Astrocyte (in vitro differentiated cells and primary cell): ENCODE data around the gene ASAP2. TPM values are rescaled to one million over a fixed set of nuclear protein-coding genes. Genes with fewer than 3 reads are reported as not detected.
A peak's percentile ranks its signal among the peaks of the same experiment; 100 is the strongest.

Experiments
- DNase-seq: peaks from one replicate; pipeline ENCODE4 v3.0.0-alpha.2; 2010; ENCODE audit warnings: low read depth
- FAIRE-seq: peaks from 2 replicates; lab custom pipeline; 2011; peaks lifted over from hg19 to GRCh38; lab: Jason Lieb, UNC
- H2AFZ ChIP-seq: 2 replicates; pipeline ENCODE4 v1.6.0; 2012; ENCODE audit warnings: low read depth, low read length, inconsistent platforms
- H3K27ac ChIP-seq: 2 replicates; pipeline ENCODE4 v1.5.1; 2011; ENCODE audit warnings: low read depth, low read length, inconsistent platforms
- H3K27me3 ChIP-seq: 2 replicates; pipeline ENCODE4 v1.6.0; 2011; ENCODE audit warnings: low read length, inconsistent platforms; ENCODE audit not compliant: insufficient read depth
- H3K36me3 ChIP-seq: 2 replicates; pipeline ENCODE4 v1.5.1; 2011; ENCODE audit warnings: low read length, inconsistent platforms; ENCODE audit not compliant: insufficient read depth
- H3K4me1 ChIP-seq: 2 replicates; pipeline ENCODE4 v1.5.1; 2011; ENCODE audit warnings: low read length, inconsistent platforms; ENCODE audit not compliant: insufficient read depth
- H3K4me2 ChIP-seq: 2 replicates; pipeline ENCODE4 v1.6.0; 2012; ENCODE audit warnings: low read length, inconsistent platforms
- H3K4me3 ChIP-seq: 2 replicates; pipeline ENCODE4 v1.5.1; 2011; ENCODE audit warnings: low read depth, mild to moderate bottlenecking, low read length, inconsistent platforms; ENCODE audit not compliant: insufficient read depth
- H3K79me2 ChIP-seq: 2 replicates; pipeline ENCODE4 v1.6.0; 2012; ENCODE audit warnings: mild to moderate bottlenecking, low read length, inconsistent platforms; ENCODE audit not compliant: insufficient read depth
- H3K9ac ChIP-seq: 2 replicates; pipeline ENCODE4 v1.6.0; 2012; ENCODE audit warnings: mild to moderate bottlenecking, low read length, inconsistent platforms
- H3K9me3 ChIP-seq: 2 replicates; pipeline ENCODE4 v1.5.1; 2012; ENCODE audit warnings: low read depth, mild to moderate bottlenecking, low read length, inconsistent platforms; ENCODE audit not compliant: insufficient read depth
- H4K20me1 ChIP-seq: 2 replicates; pipeline ENCODE4 v1.6.0; 2012; ENCODE audit warnings: low read length, inconsistent platforms; ENCODE audit not compliant: insufficient read depth
- H3K27ac Mint-ChIP-seq: one replicate; pipeline ENCODE4 v1.8.0; 2021; ENCODE audit warnings: mild to moderate bottlenecking, mixed read lengths; ENCODE audit not compliant: unreplicated experiment
- H3K27me3 Mint-ChIP-seq: one replicate; pipeline ENCODE4 v1.8.0; 2021; ENCODE audit warnings: low read depth, mixed read lengths; ENCODE audit not compliant: unreplicated experiment
- H3K36me3 Mint-ChIP-seq: one replicate; pipeline ENCODE4 v1.8.0; 2021; ENCODE audit warnings: low read depth, mixed read lengths; ENCODE audit not compliant: unreplicated experiment
- H3K4me1 Mint-ChIP-seq: one replicate; pipeline ENCODE4 v1.8.0; 2021; ENCODE audit warnings: low read depth, mixed read lengths; ENCODE audit not compliant: unreplicated experiment
- H3K4me3 Mint-ChIP-seq: one replicate; pipeline ENCODE4 v1.8.0; 2021; ENCODE audit warnings: mild to moderate bottlenecking, moderate library complexity, mixed read lengths; ENCODE audit not compliant: unreplicated experiment
- H3K9me3 Mint-ChIP-seq: one replicate; pipeline ENCODE4 v1.8.0; 2021; ENCODE audit warnings: mild to moderate bottlenecking, mixed read lengths; ENCODE audit not compliant: unreplicated experiment
- EZH2 ChIP-seq: IDR thresholded peaks from 2 replicates; pipeline ENCODE4 v1.6.1; 2012; ENCODE audit warnings: mild to moderate bottlenecking, low read length, inconsistent platforms; ENCODE audit not compliant: insufficient read depth
- total RNA-seq: library from RNA; stranded (reverse); gene quantifications from 2 replicates; pipeline ENCODE4 v1.2.1, GENCODE V29; 2021
- TF ChIP-seq, protein P1 (sequence below): IDR thresholded peaks from 2 replicates; pipeline ENCODE4 v1.5.1; 2011; ENCODE audit warnings: low read depth, mild to moderate bottlenecking, inconsistent platforms, low read length, moderate library complexity; ENCODE audit not compliant: insufficient read depth

The ASAP2 gene
- total RNA-seq, 1 donor from 2014 or later: 62.6 TPM

GRCh38 chr2:9331704-9332103 is 125.1 kb downstream of the ASAP2 start:
- Mint-ChIP-seq H3K27me3 (no peaks in the 10 kb centered on the region), H3K4me1 (peaks cover 69% of the 10 kb centered on the region), H3K27ac (peak overlapping the region; percentile 87), H3K9me3 (no peaks in the 10 kb centered on the region), H3K36me3 (peaks cover 12% of the 10 kb centered on the region), H3K4me3 (no peak overlapping the region)
- H4K20me1 ChIP-seq: no peaks in the 10 kb centered on the region
- peak overlapping the region; percentile 44 for H3K9ac ChIP-seq
- no peak for TF ChIP-seq EZH2
- TF ChIP-seq, protein P1, sequence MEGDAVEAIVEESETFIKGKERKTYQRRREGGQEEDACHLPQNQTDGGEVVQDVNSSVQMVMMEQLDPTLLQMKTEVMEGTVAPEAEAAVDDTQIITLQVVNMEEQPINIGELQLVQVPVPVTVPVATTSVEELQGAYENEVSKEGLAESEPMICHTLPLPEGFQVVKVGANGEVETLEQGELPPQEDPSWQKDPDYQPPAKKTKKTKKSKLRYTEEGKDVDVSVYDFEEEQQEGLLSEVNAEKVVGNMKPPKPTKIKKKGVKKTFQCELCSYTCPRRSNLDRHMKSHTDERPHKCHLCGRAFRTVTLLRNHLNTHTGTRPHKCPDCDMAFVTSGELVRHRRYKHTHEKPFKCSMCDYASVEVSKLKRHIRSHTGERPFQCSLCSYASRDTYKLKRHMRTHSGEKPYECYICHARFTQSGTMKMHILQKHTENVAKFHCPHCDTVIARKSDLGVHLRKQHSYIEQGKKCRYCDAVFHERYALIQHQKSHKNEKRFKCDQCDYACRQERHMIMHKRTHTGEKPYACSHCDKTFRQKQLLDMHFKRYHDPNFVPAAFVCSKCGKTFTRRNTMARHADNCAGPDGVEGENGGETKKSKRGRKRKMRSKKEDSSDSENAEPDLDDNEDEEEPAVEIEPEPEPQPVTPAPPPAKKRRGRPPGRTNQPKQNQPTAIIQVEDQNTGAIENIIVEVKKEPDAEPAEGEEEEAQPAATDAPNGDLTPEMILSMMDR: no peak
- no peaks in the 10 kb centered on the region for H3K79me2 ChIP-seq
- no peak for FAIRE-seq
- peak overlapping the region; percentile 17 for H3K4me2 ChIP-seq
- no peaks in the 10 kb centered on the region for H3K9me3 ChIP-seq
- H3K4me1 ChIP-seq: peaks cover 25% of the 10 kb centered on the region
- no peaks in the 10 kb centered on the region for H3K27me3 ChIP-seq
- no peak overlapping the region for H2AFZ ChIP-seq
- H3K4me3 ChIP-seq: no peak overlapping the region
- peak; percentile 96 for DNase-seq
- peaks cover 23% of the 10 kb centered on the region for H3K36me3 ChIP-seq
- H3K27ac ChIP-seq: peak overlapping the region; percentile 39

DNA sequence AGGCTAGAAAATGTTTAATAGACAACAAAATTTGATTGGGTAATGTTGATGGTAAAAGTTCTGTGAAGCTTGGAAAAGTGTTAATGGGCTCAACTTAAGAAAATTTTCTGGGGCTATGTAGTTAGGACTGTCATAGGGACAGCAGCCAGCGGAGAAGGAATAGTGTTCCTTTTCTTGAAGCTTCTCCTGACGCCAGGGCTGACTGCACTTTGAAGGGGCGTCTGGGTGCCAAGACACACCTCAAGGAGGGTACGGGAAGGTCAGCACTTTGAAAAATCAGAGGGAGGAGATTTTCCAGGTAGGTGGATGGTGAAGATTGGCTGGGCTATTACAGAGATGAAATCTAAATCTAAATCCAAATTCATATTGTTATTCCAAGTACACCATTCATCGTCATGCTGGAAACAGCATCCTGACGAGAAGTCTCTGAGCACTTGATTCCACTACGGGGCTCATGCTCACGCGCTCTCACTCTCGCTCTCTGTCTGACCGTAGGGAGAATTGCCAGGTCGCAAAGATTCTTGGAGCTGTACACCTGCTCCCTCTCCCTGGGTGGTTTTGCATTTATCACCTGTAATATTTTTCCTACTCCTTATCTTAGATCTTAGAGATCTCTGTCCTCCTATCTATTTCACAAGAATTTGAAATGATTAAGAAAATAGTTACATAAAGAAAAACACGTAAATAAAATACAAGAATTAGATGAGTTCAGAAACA is 125.7 kb downstream of the ASAP2 start:
- Mint-ChIP-seq H3K9me3 (no peaks in the 10 kb centered on the region), H3K4me3 (peak overlapping the region; percentile 37), H3K27ac (peak overlapping the region; percentile 87), H3K36me3 (peaks cover 12% of the 10 kb centered on the region), H3K27me3 (no peaks in the 10 kb centered on the region), H3K4me1 (peaks cover 68% of the 10 kb centered on the region)
- Histone ChIP-seq H3K4me1 (peaks cover 25% of the 10 kb centered on the region), H3K9me3 (no peaks in the 10 kb centered on the region), H2AFZ (no peak overlapping the region), H3K27me3 (no peaks in the 10 kb centered on the region), H3K4me3 (no peak overlapping the region), H3K4me2 (peak overlapping the region; percentile 17), H3K79me2 (no peaks in the 10 kb centered on the region), H4K20me1 (peaks cover 1% of the 10 kb centered on the region), H3K36me3 (peaks cover 23% of the 10 kb centered on the region), H3K9ac (peak overlapping the region; percentile 44), H3K27ac (peak overlapping the region; percentile 39)
- TF ChIP-seq, protein P1: no peak
- TF ChIP-seq EZH2: no peak
- DNase-seq (no peak), FAIRE-seq (no peak)

DNA sequence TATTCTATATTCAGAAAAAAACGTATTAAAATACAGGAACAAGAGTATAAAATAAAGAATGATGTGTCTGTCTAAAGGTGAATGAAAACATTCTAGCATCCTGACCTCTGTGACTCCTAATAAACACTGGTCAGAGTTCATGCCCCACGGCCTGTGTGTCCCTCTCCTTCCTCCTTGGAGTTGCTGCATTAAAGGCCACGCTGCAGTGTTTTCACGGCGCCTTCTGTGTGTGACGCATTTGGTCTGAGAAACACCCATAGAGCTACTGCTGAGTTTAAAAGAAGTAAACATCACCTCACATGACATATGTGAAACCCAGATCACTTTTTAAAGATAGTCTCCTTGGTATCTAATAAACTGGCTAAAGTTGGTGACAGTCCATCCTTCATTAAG is 126.2 kb downstream of the ASAP2 start:
- H3K27me3 ChIP-seq: no peaks in the 10 kb centered on the region
- no peak overlapping the region for H3K4me3 ChIP-seq
- H3K4me1 ChIP-seq: peaks cover 28% of the 10 kb centered on the region
- no peak overlapping the region for H3K9ac ChIP-seq
- Mint-ChIP-seq H3K4me1 (peaks cover 67% of the 10 kb centered on the region), H3K27ac (no peak overlapping the region), H3K27me3 (no peaks in the 10 kb centered on the region), H3K9me3 (no peaks in the 10 kb centered on the region), H3K36me3 (peaks cover 14% of the 10 kb centered on the region), H3K4me3 (peak overlapping the region; percentile 6)
- peaks cover 7% of the 10 kb centered on the region for H4K20me1 ChIP-seq
- TF ChIP-seq, protein P1: no peak
- TF ChIP-seq EZH2: no peak
- no peaks in the 10 kb centered on the region for H3K9me3 ChIP-seq
- no peak for DNase-seq
- peaks cover 1% of the 10 kb centered on the region for H3K79me2 ChIP-seq
- no peak overlapping the region for H2AFZ ChIP-seq
- no peak for FAIRE-seq
- H3K36me3 ChIP-seq: peaks cover 20% of the 10 kb centered on the region
- no peak overlapping the region for H3K4me2 ChIP-seq
- no peak overlapping the region for H3K27ac ChIP-seq
